ENCODE data around the gene PRKG1. TPM values are rescaled to one million over a fixed set of nuclear protein-coding genes. Genes with fewer than 3 reads are reported as not detected.
"Not testable (repeated sequence)": the region's sequence is repeated elsewhere in the genome, so short reads cannot be mapped to it uniquely, and the experiment has no call there.

PRKG1 gene
- polyA plus RNA-seq, 1 donor from 2014 or later, result 0.36 TPM

DNA sequence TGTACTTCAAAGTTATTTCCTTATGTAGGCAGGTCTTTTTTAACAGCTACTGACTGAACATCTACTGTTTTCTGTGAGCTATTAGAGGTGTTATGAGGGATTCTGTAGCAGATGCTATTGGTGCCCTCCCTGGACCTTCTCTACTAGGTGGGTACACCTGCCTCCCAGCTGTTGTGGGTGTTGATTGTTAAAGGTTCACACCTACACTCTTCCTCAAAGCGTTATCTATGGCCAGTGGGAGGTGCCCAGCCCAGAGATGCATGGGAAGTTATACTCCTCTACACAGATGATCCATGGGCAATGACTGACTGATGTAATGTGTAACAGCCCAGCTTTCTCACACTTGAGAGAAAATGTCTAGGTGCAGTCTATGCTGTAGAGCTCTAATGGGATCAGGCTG lies 127.7 kb downstream of the PRKG1 start:
- Mint-ChIP-seq H3K4me1 (no peaks in the 10 kb centered on the region), H3K4me3 (no peak overlapping the region), H3K9me3 (peaks cover 0 to 3% (median 0%) of the 10 kb centered on the region in 3 donors), H3K27me3 (no peaks in the 10 kb centered on the region), H3K27ac (no peak overlapping the region), H3K36me3 (peaks cover 2% of the 10 kb centered on the region)

- Mint-ChIP-seq H3K4me3 (no peak overlapping the region), H3K36me3 (peaks cover 2% of the 10 kb centered on the region), H3K4me1 (no peaks in the 10 kb centered on the region), H3K27me3 (no peaks in the 10 kb centered on the region), H3K27ac (no peak overlapping the region), H3K9me3 (peaks cover 0 to 3% (median 2%) of the 10 kb centered on the region in 3 donors)
Observed at GRCh38 chr10:51203359-51203758, 129.1 kb downstream of the PRKG1 start.

GRCh38 chr10:51204066-51204465 lies 129.8 kb downstream of the PRKG1 start:
- H3K9me3 Mint-ChIP-seq, result peaks cover 0 to 3% (median 2%) of the 10 kb centered on the region in 3 donors
- no peak overlapping the region for H3K27ac Mint-ChIP-seq
- H3K4me3 Mint-ChIP-seq, result no peak overlapping the region
- H3K4me1 Mint-ChIP-seq, result no peaks in the 10 kb centered on the region
- no peaks in the 10 kb centered on the region for H3K27me3 Mint-ChIP-seq
- H3K36me3 Mint-ChIP-seq, result peaks cover 2% of the 10 kb centered on the region

- peaks cover 0 to 3% (median 2%) of the 10 kb centered on the region in 3 donors for H3K9me3 Mint-ChIP-seq
Observed at GRCh38 chr10:51204701-51205100, 130.4 kb downstream of the PRKG1 start.

DNA sequence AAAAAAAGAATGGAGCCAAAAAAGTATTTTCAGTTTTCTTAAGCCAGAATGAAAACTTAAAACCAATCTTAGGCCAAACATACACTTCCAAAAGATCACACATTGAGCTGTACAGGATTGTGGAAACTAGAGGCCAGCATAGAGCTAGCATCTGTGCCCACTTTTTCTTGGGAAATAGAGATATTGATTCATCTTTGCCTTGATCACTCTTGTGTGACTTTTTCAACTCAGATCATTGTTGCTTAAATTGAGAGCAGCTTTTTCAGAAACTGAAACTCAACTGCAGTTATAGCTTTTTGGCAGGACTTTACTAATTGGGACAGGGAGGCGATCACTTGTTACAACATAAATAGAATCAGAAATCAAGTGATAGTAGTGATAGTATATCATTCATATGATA lies 132.2 kb downstream of the PRKG1 start:
- H3K36me3 Mint-ChIP-seq, result no peaks in the 10 kb centered on the region
- H3K4me1 Mint-ChIP-seq, result no peaks in the 10 kb centered on the region
- H3K27me3 Mint-ChIP-seq, result no peaks in the 10 kb centered on the region
- no peak overlapping the region for H3K27ac Mint-ChIP-seq
- no peak overlapping the region for H3K4me3 Mint-ChIP-seq
- peaks cover 0 to 3% (median 2%) of the 10 kb centered on the region in 3 donors for H3K9me3 Mint-ChIP-seq

More at GRCh38 chr10:51204701-51205100, 130.4 kb downstream of the PRKG1 start:
- Mint-ChIP-seq H3K27me3 (no peaks in the 10 kb centered on the region), H3K27ac (no peak overlapping the region), H3K4me1 (no peaks in the 10 kb centered on the region), H3K4me3 (no peak overlapping the region), H3K36me3 (peaks cover under 1% of the 10 kb centered on the region)

DNA sequence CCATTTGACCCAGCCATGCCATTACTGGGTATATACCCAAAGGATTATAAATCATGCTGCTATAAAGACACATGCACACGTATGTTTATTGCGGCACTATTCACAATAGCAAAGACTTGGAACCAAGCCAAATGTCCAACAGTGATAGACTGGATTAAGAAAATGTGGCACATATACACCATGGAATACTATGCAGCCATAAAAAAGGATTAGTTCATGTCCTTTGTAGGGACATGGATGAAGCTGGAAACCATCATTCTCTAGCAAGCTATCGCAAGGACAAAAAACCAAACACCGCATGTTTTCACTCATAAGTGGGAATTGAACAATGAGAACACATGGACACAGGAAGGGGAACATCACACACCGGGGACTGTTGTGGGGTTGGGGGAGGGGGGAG lies 138.7 kb downstream of the PRKG1 start:
- not testable (repeated sequence) for H3K9me3 Mint-ChIP-seq, H3K36me3 Mint-ChIP-seq, H3K27me3 Mint-ChIP-seq, H3K4me1 Mint-ChIP-seq, H3K4me3 Mint-ChIP-seq
- peak overlapping the region in 1 of 3 donors; percentile 18 for H3K27ac Mint-ChIP-seq

- no peaks in the 10 kb centered on the region for H3K4me1 Mint-ChIP-seq
- no peaks in the 10 kb centered on the region for H3K27me3 Mint-ChIP-seq
- no peak overlapping the region for H3K27ac Mint-ChIP-seq
- no peaks in the 10 kb centered on the region for H3K9me3 Mint-ChIP-seq
- no peak overlapping the region for H3K4me3 Mint-ChIP-seq
- H3K36me3 Mint-ChIP-seq, result peaks cover 1% of the 10 kb centered on the region
Observed at GRCh38 chr10:51214207-51215196, 140.2 kb downstream of the PRKG1 start.

DNA sequence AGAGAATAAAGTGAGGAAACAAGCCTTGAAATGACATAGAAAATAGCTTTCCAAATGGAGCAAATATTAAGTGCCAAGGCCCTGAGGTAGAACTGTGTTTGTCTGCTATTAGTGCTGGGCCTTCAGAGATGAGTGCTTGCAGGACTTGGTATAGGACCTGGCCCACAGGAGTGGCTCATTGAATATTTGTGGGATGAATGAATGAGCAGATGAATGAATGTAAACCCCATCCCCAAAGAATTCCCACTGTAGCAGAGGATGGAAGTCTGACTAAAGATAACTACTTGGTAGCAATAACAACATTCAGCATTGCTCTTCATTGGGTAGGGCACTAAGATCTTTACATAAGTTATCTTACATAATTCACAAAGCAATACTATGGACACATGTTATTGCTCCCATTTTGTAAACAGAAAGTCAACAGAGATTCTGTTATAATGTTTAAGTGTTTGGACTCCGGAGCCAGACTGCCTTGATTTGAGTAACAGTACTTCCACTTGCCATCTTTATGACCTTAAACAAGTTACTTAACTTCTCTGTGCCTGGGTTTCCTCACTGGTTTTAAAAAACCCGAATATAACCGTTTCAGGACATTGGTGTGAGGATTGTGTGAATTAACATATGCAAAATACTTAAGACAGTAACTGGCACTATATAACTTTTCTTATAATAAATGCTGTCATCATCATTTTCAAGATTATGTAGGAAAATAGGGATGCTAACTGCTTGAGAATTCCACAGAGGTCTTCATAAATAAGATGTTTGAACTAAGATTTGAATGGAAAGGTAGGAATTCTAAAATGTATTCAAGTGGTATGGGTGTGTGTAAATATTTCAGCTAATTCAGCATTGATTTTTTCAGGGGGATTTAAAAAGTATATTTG lies 141.9 kb downstream of the PRKG1 start:
- H3K36me3 Mint-ChIP-seq, result peaks cover 1% of the 10 kb centered on the region
- H3K4me1 Mint-ChIP-seq, result no peaks in the 10 kb centered on the region
- H3K27ac Mint-ChIP-seq, result no peak overlapping the region
- no peak overlapping the region for H3K4me3 Mint-ChIP-seq
- H3K9me3 Mint-ChIP-seq, result no peaks in the 10 kb centered on the region
- no peaks in the 10 kb centered on the region for H3K27me3 Mint-ChIP-seq

DNA sequence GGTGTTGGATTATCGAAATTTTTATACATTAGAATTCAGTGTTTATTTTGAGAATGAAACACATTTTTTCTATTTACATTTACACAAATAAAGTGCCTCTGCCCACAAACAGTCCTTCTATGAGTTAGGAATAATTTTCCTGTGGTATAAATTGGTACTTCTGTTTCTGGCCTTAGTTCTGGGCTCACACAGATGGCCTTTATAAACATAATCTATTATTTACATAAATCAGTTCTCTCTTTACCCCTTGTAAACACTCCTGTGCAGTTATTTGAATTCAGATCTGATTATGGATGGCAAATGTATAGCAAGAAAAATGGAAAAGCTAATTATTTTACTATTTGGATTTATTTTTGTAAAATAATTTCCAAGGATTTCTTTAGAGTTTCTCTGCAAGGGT lies 143.2 kb downstream of the PRKG1 start:
- Mint-ChIP-seq H3K36me3 (peaks cover 1% of the 10 kb centered on the region), H3K27me3 (no peaks in the 10 kb centered on the region), H3K4me3 (no peak overlapping the region), H3K27ac (no peak overlapping the region), H3K9me3 (no peaks in the 10 kb centered on the region), H3K4me1 (no peaks in the 10 kb centered on the region)

GRCh38 chr10:51224671-51225161 lies 150.4 kb downstream of the PRKG1 start:
- Mint-ChIP-seq H3K9me3 (no peaks in the 10 kb centered on the region), H3K4me3 (no peak overlapping the region), H3K27me3 (no peaks in the 10 kb centered on the region), H3K36me3 (no peaks in the 10 kb centered on the region), H3K27ac (no peak overlapping the region), H3K4me1 (no peaks in the 10 kb centered on the region)

DNA sequence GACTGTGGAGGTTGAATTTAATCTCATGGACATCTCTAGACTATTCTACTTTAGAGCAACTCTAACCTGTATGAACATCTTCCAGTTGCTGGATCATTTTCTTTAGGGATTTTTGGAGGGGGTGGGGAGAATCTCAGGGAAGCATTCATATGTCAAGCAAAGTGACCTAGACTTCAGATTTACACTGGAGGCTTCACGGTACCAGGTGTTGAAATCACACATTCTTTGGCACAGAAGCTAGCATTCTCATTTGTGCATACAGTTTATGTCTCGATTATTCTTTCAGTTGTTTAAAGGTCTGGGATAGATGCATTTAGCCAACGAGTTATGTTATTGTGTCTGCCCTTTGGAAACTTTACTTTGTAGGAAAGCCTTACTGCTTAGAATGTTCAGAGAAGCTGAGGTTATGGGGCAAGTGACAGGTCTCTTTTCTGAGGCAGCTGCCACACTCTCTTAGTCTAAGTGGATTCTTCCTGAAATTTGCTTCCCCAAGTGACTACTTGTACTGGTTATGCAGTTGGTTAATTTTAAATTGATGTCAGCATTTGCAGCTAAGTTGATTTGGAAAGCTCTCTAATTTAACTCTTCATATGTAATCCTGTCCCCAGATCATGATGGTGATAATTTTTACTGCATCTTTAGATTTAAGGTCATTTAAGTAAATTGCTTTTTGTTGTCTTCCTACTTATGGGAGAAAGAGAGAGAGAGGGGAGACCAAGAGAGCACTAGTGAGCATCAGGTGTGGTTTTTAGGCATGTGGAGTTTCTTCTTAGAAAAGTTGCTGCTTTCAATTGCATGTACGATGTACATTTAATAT lies 153.8 kb downstream of the PRKG1 start:
- Mint-ChIP-seq H3K9me3 (no peaks in the 10 kb centered on the region), H3K4me3 (no peak overlapping the region), H3K27me3 (no peaks in the 10 kb centered on the region), H3K36me3 (no peaks in the 10 kb centered on the region), H3K27ac (no peak overlapping the region), H3K4me1 (no peaks in the 10 kb centered on the region)

- H3K27ac Mint-ChIP-seq, result no peak overlapping the region
- no peaks in the 10 kb centered on the region for H3K27me3 Mint-ChIP-seq
- H3K4me1 Mint-ChIP-seq, result no peaks in the 10 kb centered on the region
- H3K4me3 Mint-ChIP-seq, result no peak overlapping the region
- H3K9me3 Mint-ChIP-seq, result no peaks in the 10 kb centered on the region
- H3K36me3 Mint-ChIP-seq, result no peaks in the 10 kb centered on the region
Observed at GRCh38 chr10:51228714-51229100, 154.4 kb downstream of the PRKG1 start.

DNA sequence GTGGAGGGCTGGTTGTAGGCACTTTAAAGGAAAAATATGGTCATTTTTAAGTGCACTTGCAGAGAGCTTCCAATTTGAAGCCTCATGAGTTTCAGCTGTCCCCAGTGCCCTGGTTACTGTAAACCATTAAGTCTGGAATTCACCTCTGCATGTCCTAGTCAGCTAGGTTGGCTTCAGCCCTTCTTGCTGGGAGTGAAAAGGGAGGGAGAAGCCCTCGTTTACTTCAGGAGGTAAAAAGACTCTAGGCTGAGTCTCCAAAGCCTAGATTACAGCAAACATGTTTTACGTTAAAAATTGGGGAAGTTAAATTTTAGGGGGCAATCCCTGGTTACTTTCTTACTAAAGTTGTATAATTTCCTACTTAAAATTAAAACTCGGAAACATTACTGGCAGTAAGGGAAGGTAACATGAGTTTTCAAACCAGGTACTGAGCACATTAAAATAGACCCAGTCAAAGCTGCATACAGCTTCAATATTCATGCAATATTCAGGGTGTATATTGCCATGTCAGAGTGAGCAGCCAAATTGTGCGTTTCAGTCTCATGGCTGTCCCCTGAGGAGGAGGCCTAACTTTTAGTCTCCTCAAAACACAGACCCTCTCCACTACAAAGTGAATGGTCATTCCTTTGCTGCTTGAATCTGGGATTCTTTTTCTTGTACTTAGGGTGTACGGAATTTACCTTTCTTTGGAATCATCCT lies 156.7 kb downstream of the PRKG1 start:
- Mint-ChIP-seq H3K9me3 (no peaks in the 10 kb centered on the region), H3K36me3 (no peaks in the 10 kb centered on the region), H3K4me1 (no peaks in the 10 kb centered on the region), H3K27ac (no peak overlapping the region), H3K27me3 (no peaks in the 10 kb centered on the region), H3K4me3 (no peak overlapping the region)

GRCh38 chr10:51231754-51232153 lies 157.5 kb downstream of the PRKG1 start:
- no peaks in the 10 kb centered on the region for H3K9me3 Mint-ChIP-seq
- H3K4me3 Mint-ChIP-seq, result no peak overlapping the region
- no peaks in the 10 kb centered on the region for H3K27me3 Mint-ChIP-seq
- no peaks in the 10 kb centered on the region for H3K36me3 Mint-ChIP-seq
- no peaks in the 10 kb centered on the region for H3K4me1 Mint-ChIP-seq
- H3K27ac Mint-ChIP-seq, result no peak overlapping the region

All from IgD-negative memory B cell (primary cell).